HG03521 (cell line): ENCODE measurements around the gene ZNF254.
"Not testable (repeated sequence)": the region's sequence is repeated elsewhere in the genome, so short reads cannot be mapped to it uniquely, and the experiment has no call there.

ENCODE experiments used
- ATAC-seq: cut with Tn5 transposase; IDR thresholded peaks from one replicate; pipeline ENCODE4 v1.9.1; 2021; ENCODE audit warnings: mild to moderate bottlenecking, moderate library complexity; ENCODE audit not compliant: unreplicated experiment

The ZNF254 gene

GRCh38 chr19:24086974-24087595 lies at the start of gene ZNF254:
Gene ZNF254, plus strand, starts transcription at chr19:24087187. Its CDS starts 121 bp downstream, at chr19:24087308.
- ATAC-seq, result peak; percentile 98

GRCh38 chr19:24040621-24041020 lies 46.4 kb upstream of the ZNF254 start:
- ATAC-seq, result no peak

- ATAC-seq, result not testable (repeated sequence)
These were observed 45.7 kb upstream of the ZNF254 start for GRCh38 chr19:24041326-24041725.

- no peak for ATAC-seq
These were observed 40.4 kb upstream of the ZNF254 start for GRCh38 chr19:24046550-24046949.

- ATAC-seq, result no peak
These were observed 38.7 kb upstream of the ZNF254 start for GRCh38 chr19:24048261-24048660.

GRCh38 chr19:24049537-24049936 lies 37.5 kb upstream of the ZNF254 start:
- ATAC-seq, result no peak

- no peak for ATAC-seq
These were observed 35.5 kb upstream of the ZNF254 start for GRCh38 chr19:24051516-24051915.

GRCh38 chr19:24052811-24053210 lies 34.2 kb upstream of the ZNF254 start:
- ATAC-seq, result no peak

- no peak for ATAC-seq
These were observed 33.4 kb upstream of the ZNF254 start for GRCh38 chr19:24053601-24054000.

- ATAC-seq, result no peak
These were observed 32.7 kb upstream of the ZNF254 start for GRCh38 chr19:24054044-24054935.

GRCh38 chr19:24055548-24055947 lies 31.4 kb upstream of the ZNF254 start:
- ATAC-seq, result no peak

GRCh38 chr19:24057144-24057543 lies 29.8 kb upstream of the ZNF254 start:
- no peak for ATAC-seq

- ATAC-seq, result no peak
These were observed 27.3 kb upstream of the ZNF254 start for GRCh38 chr19:24059563-24060295.

GRCh38 chr19:24060687-24061356 lies 26.2 kb upstream of the ZNF254 start:
- ATAC-seq, result no peak

GRCh38 chr19:24062190-24062589 lies 24.8 kb upstream of the ZNF254 start:
- ATAC-seq, result no peak

GRCh38 chr19:24063295-24063694 lies 23.7 kb upstream of the ZNF254 start:
- ATAC-seq, result no peak

GRCh38 chr19:24064175-24064574 lies 22.8 kb upstream of the ZNF254 start:
- no peak for ATAC-seq

- no peak for ATAC-seq
These were observed 21.7 kb upstream of the ZNF254 start for GRCh38 chr19:24065243-24065642.

GRCh38 chr19:24065865-24066604 lies 21.0 kb upstream of the ZNF254 start:
- ATAC-seq, result no peak

GRCh38 chr19:24069905-24070657 lies 16.9 kb upstream of the ZNF254 start:
- ATAC-seq, result no peak
